A549 (cell line): ENCODE data around the gene STRIP2. TPM values are rescaled to one million over a fixed set of nuclear protein-coding genes. Genes with fewer than 3 reads are reported as not detected.

Experiments used
- ATAC-seq, 2 experiments: fragments of 200-7000 bp in 1 of 2; fragments of >200 bp in 1 of 2; cut with Nextera tagmentation in 1 of 2; cut with Tn5 transposase in 1 of 2; 3 replicates each; pipeline versions ENCODE4 v1.8.0 to v1.9.1; 2018 to 2020; ENCODE audit warnings: mild to moderate bottlenecking in 1 of 2, moderate library complexity in 1 of 2
- CTCF ChIA-PET: fragments of 300-600 bp; sonication (Branson Sonifier 250); formaldehyde crosslinking; extraction: SDS; loops from one replicate; lab custom pipeline; 2021; ENCODE audit warnings: antibody characterized with exemption, inconsistent platforms; lab: Yijun Ruan, JAX
- POLR2A ChIA-PET: fragments of 350-600 bp; formaldehyde crosslinking; extraction: SDS; loops from one replicate; lab custom pipeline; 2021; ENCODE audit warnings: antibody characterized with exemption, inconsistent platforms; lab: Yijun Ruan, JAX
- DNase-seq, 2 experiments: peaks; one replicate each; pipeline versions ENCODE4 v3.0.0 to v3.0.0-alpha.2; 2011 to 2016; ENCODE audit warnings: low read depth in 1 of 2, low spot score in 1 of 2
- FAIRE-seq: peaks from 2 replicates; lab custom pipeline; 2011; peaks lifted over from hg19 to GRCh38; lab: Jason Lieb, UNC
- H3K27ac ChIP-seq, 2 experiments: fragments of >200 bp; sonication (Bioruptor Twin); formaldehyde crosslinking; 3 replicates each; pipeline ENCODE4 v1.5.1; 2016 to 2017
- H3K4me1 ChIP-seq: fragments of >200 bp; sonication (Bioruptor Twin); formaldehyde crosslinking; 3 replicates; pipeline ENCODE4 v1.6.1; 2016
- H3K4me2 ChIP-seq: fragments of >200 bp; sonication (Bioruptor Twin); formaldehyde crosslinking; 3 replicates; pipeline ENCODE4 v1.6.1; 2016
- H3K4me3 ChIP-seq: fragments of >200 bp; sonication (Bioruptor Twin); formaldehyde crosslinking; 3 replicates; pipeline ENCODE4 v1.5.1; 2016
- H3K9me3 ChIP-seq: fragments of >200 bp; sonication (Bioruptor Twin); formaldehyde crosslinking; 3 replicates; pipeline ENCODE4 v1.6.1; 2016
- CBX2 ChIP-seq: fragments of 200-600 bp; sonication (generic); IDR thresholded peaks from 2 replicates; pipeline ENCODE4 v1.6.1; 2016; ENCODE audit warnings: low read depth, mild to moderate bottlenecking, borderline replicate concordance
- CBX8 ChIP-seq: fragments of 200-600 bp; sonication (generic); IDR thresholded peaks from 2 replicates; pipeline ENCODE4 v1.6.1; 2016
- CEBPB ChIP-seq, 2 experiments: fragments of >200 bp in 1 of 2; sonication (Bioruptor Twin) in 1 of 2; formaldehyde crosslinking in 1 of 2; IDR thresholded peaks; 2 replicates each; pipeline ENCODE4 v1.6.1; 2012 to 2016
- CHD2 ChIP-seq: fragments of 150-350 bp; IDR thresholded peaks from 2 replicates; pipeline ENCODE4 v1.6.1; 2014; ENCODE audit warnings: low read length; ENCODE audit not compliant: partially characterized antibody
- CTCF ChIP-seq: fragments of >200 bp; sonication (Bioruptor Twin); formaldehyde crosslinking; IDR thresholded peaks from 3 replicates; pipeline ENCODE4 v1.5.1; 2016
- E2F6 ChIP-seq: IDR thresholded peaks from 2 replicates; pipeline ENCODE4 v1.6.1; 2012; ENCODE audit warnings: low read depth, borderline replicate concordance
- EHMT2 ChIP-seq: fragments of 200-600 bp; sonication (generic); IDR thresholded peaks from 2 replicates; pipeline ENCODE4 v1.6.1; 2016; ENCODE audit warnings: antibody characterized with exemption, low read depth, mild to moderate bottlenecking, moderate library complexity
- EP300 ChIP-seq, 2 experiments: fragments of >200 bp; sonication (Bioruptor Twin); formaldehyde crosslinking; IDR thresholded peaks; 2 replicates in 1 of 2; 3 replicates in 1 of 2; pipeline ENCODE4 v1.6.1; 2016 to 2017
- FOSB ChIP-seq: fragments of 250-450 bp; sonication (Bioruptor Pico); IDR thresholded peaks from 2 replicates; pipeline ENCODE4 v1.5.0; 2020; ENCODE audit warnings: mild to moderate bottlenecking, moderate library complexity
- HDAC2 ChIP-seq: fragments of 200-600 bp; sonication (generic); IDR thresholded peaks from 2 replicates; pipeline ENCODE4 v1.6.1; 2016
- HES2 ChIP-seq: fragments of >200 bp; sonication (Bioruptor Twin); formaldehyde crosslinking; IDR thresholded peaks from 2 replicates; pipeline ENCODE4 v1.6.1; 2016
- HOXA7 ChIP-seq: fragments of 250-450 bp; sonication (Bioruptor Pico); IDR thresholded peaks from 2 replicates; pipeline ENCODE4 v1.5.0; 2020; ENCODE audit warnings: mild to moderate bottlenecking, moderate library complexity
- KDM1A ChIP-seq: fragments of 200-600 bp; sonication (generic); IDR thresholded peaks from 2 replicates; pipeline ENCODE4 v1.6.1; 2016; ENCODE audit warnings: low read depth, mild to moderate bottlenecking
- KDM5A ChIP-seq: fragments of 200-600 bp; sonication (generic); IDR thresholded peaks from 2 replicates; pipeline ENCODE4 v1.6.1; 2016; ENCODE audit warnings: antibody characterized with exemption, mild to moderate bottlenecking
- MAFK ChIP-seq: fragments of 450-650 bp; IDR thresholded peaks from 2 replicates; pipeline ENCODE4 v1.6.1; 2014; ENCODE audit not compliant: partially characterized antibody
- MAZ ChIP-seq: fragments of 150-350 bp; IDR thresholded peaks from 2 replicates; pipeline ENCODE4 v1.6.1; 2014; ENCODE audit warnings: antibody characterized with exemption, low read depth, low read length, borderline replicate concordance
- NPAS2 ChIP-seq: fragments of 250-450 bp; sonication (Bioruptor Pico); IDR thresholded peaks from 2 replicates; pipeline ENCODE4 v1.8.0; 2022; ENCODE audit warnings: mild to moderate bottlenecking, moderate library complexity, borderline replicate concordance
- PHF8 ChIP-seq: fragments of 200-600 bp; sonication (generic); IDR thresholded peaks from 2 replicates; pipeline ENCODE4 v1.6.1; 2016; ENCODE audit warnings: low read depth, mild to moderate bottlenecking, antibody characterized with exemption, moderate library complexity, borderline replicate concordance
- POLR2AphosphoS2 ChIP-seq: conservative IDR thresholded peaks from 2 replicates; pipeline ENCODE4 v1.6.1; 2012; ENCODE audit warnings: low read length, improper control_type of control experiment, inconsistent platforms
- RARB ChIP-seq: fragments of 250-450 bp; sonication (Bioruptor Pico); IDR thresholded peaks from 2 replicates; pipeline ENCODE4 v1.8.0; 2021; ENCODE audit warnings: mild to moderate bottlenecking, moderate library complexity
- ZSCAN20 ChIP-seq: fragments of 250-450 bp; sonication (Bioruptor Pico); IDR thresholded peaks from 2 replicates; pipeline ENCODE4 v1.8.0; 2022; ENCODE audit warnings: mild to moderate bottlenecking, moderate library complexity
- WGBS: methylation state at CpG from one replicate; pipeline ENCODE4 v1.1.6; 2017; ENCODE audit errors: missing lambda C conversion rate; 5-methylcytosine and 5-hydroxymethylcytosine counted together
- polyA plus RNA-seq, 4 experiments: library from polyadenylated mRNA; depleted of rRNA in 3 of 4; stranded (reverse); fragments of >200 nt; fragmentation: RNase III in 1 of 4; extraction: RNeasy Plus Mini Kit Qiagen cat#74134 plus additional on column Dnase treatment in 1 of 4; gene quantifications; 2 replicates in 3 of 4; 3 replicates in 1 of 4; pipeline ENCODE4 v1.2.3, GENCODE V29; 2011 to 2017

The STRIP2 gene
- polyA plus RNA-seq, 2 of the 4 experiments (the other 2 are of a cell fraction): 4.9 to 7.2 TPM

- TF ChIP-seq CTCF (no peak), HOXA7 (CRISPR knock-in tag) (no peak)
Observed at GRCh38 chr7:129391546-129392171, 42.6 kb upstream of the STRIP2 start (continued).

- FAIRE-seq: no peak
Observed at GRCh38 chr7:129393255-129393654, 41.0 kb upstream of the STRIP2 start.

GRCh38 chr7:129394101-129394500 lies 40.1 kb upstream of the STRIP2 start:
- DNase-seq: no peak

More at GRCh38 chr7:129393255-129393654, 41.0 kb upstream of the STRIP2 start:
- DNase-seq (no peak), ATAC-seq (no peak)
- no peak overlapping the region for H3K4me3 ChIP-seq
- 82% methylated on average over 2 of the region's 2 CpGs for WGBS
- H3K4me2 ChIP-seq: no peak overlapping the region
- no peak for TF ChIP-seq HDAC2
- no peak for TF ChIP-seq EP300 (IDR thresholded peaks at IDR 0.05)
- no peak for TF ChIP-seq POLR2AphosphoS2
- TF ChIP-seq CEBPB (IDR thresholded peaks at IDR 0.05): no peak
- no peak for TF ChIP-seq CBX8
- TF ChIP-seq CBX2: no peak
- no peak for TF ChIP-seq MAZ
- no peak for TF ChIP-seq ZSCAN20 (CRISPR knock-in tag)
- no peak for TF ChIP-seq E2F6
- CTCF ChIA-PET: interaction anchor here (0.7 to 1.9 kb wide), 4 partner anchors 12 to 78 kb away, joined by 3 to 5 read pairs (median 4); no protein-coding TSS in a partner anchor
- H3K9me3 ChIP-seq: no peaks in the 10 kb centered on the region
- POLR2A ChIA-PET: no interaction called here
- H3K4me1 ChIP-seq: no peaks in the 10 kb centered on the region
- H3K27ac ChIP-seq: no peak overlapping the region

More at GRCh38 chr7:129394101-129394500, 40.1 kb upstream of the STRIP2 start:
- Histone ChIP-seq H3K9me3 (no peaks in the 10 kb centered on the region), H3K4me3 (no peak overlapping the region), H3K4me1 (no peaks in the 10 kb centered on the region), H3K27ac (no peak overlapping the region)
- CTCF ChIA-PET: interaction anchor here (1.0 kb wide), 1 partner anchor 26 kb away, joined by 5 read pairs; no protein-coding TSS in a partner anchor
- POLR2A ChIA-PET: interaction anchor here (0.7 kb wide), 1 partner anchor 39 kb away, joined by 4 read pairs; no protein-coding TSS in a partner anchor
- WGBS: 89% methylated on average over 4 of the region's 4 CpGs
- ATAC-seq: no peak
- no peak for FAIRE-seq
- TF ChIP-seq MAFK (no peak), KDM5A (no peak), RARB (CRISPR knock-in tag) (no peak), FOSB (CRISPR knock-in tag) (no peak), PHF8 (no peak), HES2 (no peak), EHMT2 (no peak), CHD2 (no peak), KDM1A (no peak), EP300 (IDR thresholded peaks at IDR 0.05) (no peak), HOXA7 (CRISPR knock-in tag) (no peak), CEBPB (IDR thresholded peaks at IDR 0.05) (no peak), NPAS2 (CRISPR knock-in tag) (no peak), POLR2AphosphoS2 (no peak)
- TF ChIP-seq, all 56 proteins: peak for 0
- H3K4me2 ChIP-seq: no peak overlapping the region
